HG02763 (cell line): ENCODE results near the gene FGF6.
"Not testable (repeated sequence)": the region's sequence is repeated elsewhere in the genome, so short reads cannot be mapped to it uniquely, and the experiment has no call there.

Source experiments
- ATAC-seq: cut with Tn5 transposase; IDR thresholded peaks from one replicate; pipeline ENCODE4 v1.9.1; 2021; ENCODE audit warnings: mild to moderate bottlenecking, moderate library complexity; ENCODE audit not compliant: unreplicated experiment

The FGF6 gene

GRCh38 chr12:4445156-4446101, at the start of gene FGF6:
Gene FGF6, minus strand, starts transcription at chr12:4445815. Its CDS starts 245 bp downstream, at chr12:4445570.
- no peak for ATAC-seq

GRCh38 chr12:4490973-4491372, 45.4 kb upstream of the FGF6 start:
- ATAC-seq: no peak

- no peak for ATAC-seq
Measured at GRCh38 chr12:4489556-4489955, 43.9 kb upstream of the FGF6 start.

GRCh38 chr12:4486980-4487379, 41.4 kb upstream of the FGF6 start:
- no peak for ATAC-seq

- no peak for ATAC-seq
Measured at GRCh38 chr12:4486049-4486699, 40.6 kb upstream of the FGF6 start.

GRCh38 chr12:4483885-4484823, 38.5 kb upstream of the FGF6 start:
- no peak for ATAC-seq

GRCh38 chr12:4482936-4483335, 37.3 kb upstream of the FGF6 start:
- no peak for ATAC-seq

GRCh38 chr12:4478933-4479332, 33.3 kb upstream of the FGF6 start:
- ATAC-seq: no peak

- no peak for ATAC-seq
Measured at GRCh38 chr12:4477129-4477528, 31.5 kb upstream of the FGF6 start.

- no peak for ATAC-seq
Measured at GRCh38 chr12:4472046-4472445, 26.4 kb upstream of the FGF6 start.

- no peak for ATAC-seq
Measured at GRCh38 chr12:4471256-4471655, 25.6 kb upstream of the FGF6 start.

GRCh38 chr12:4468994-4469393, 23.4 kb upstream of the FGF6 start:
- ATAC-seq: no peak

- no peak for ATAC-seq
Measured at GRCh38 chr12:4460761-4461160, 15.1 kb upstream of the FGF6 start.

GRCh38 chr12:4455849-4456248, 10.2 kb upstream of the FGF6 start:
- not testable (repeated sequence) for ATAC-seq

GRCh38 chr12:4454315-4454860, 8.8 kb upstream of the FGF6 start:
- ATAC-seq: no peak

GRCh38 chr12:4451694-4452093, 6.1 kb upstream of the FGF6 start:
- no peak for ATAC-seq

- ATAC-seq: no peak
Measured at GRCh38 chr12:4450551-4451112, 5.0 kb upstream of the FGF6 start.

GRCh38 chr12:4449851-4450221, 4.2 kb upstream of the FGF6 start:
- ATAC-seq: no peak

- ATAC-seq: no peak
Measured at GRCh38 chr12:4448943-4449850, 3.6 kb upstream of the FGF6 start.
